PC-9 (cell line): ENCODE results near the gene MBNL2. TPM values are rescaled to one million over a fixed set of nuclear protein-coding genes. Genes with fewer than 3 reads are reported as not detected.

Source experiments
- BruUV-seq: library from RNA; stranded (reverse); fragments of 400-500 nt; replicated peaks from 2 replicates; lab custom pipeline; 2021; lab: Mats Ljungman, UMichigan
- CTCF ChIA-PET: fragments of 300-600 bp; sonication (Branson Sonifier 250); formaldehyde crosslinking; loops from one replicate; lab custom pipeline; 2022; ENCODE audit warnings: antibody characterized with exemption; lab: Charles Lee
- POLR2A ChIA-PET: fragments of 300-600 bp; sonication (Branson Sonifier 250); formaldehyde crosslinking; loops from one replicate; lab custom pipeline; 2022; ENCODE audit warnings: antibody characterized with exemption; ENCODE audit not compliant: unreplicated experiment; lab: Charles Lee
- DNase-seq, 2 experiments: peaks; one replicate each; pipeline versions ENCODE4 v3.0.0 to v3.0.0-alpha.2; 2015 to 2022; ENCODE audit warnings: mixed read lengths in 1 of 2
- H2AFZ ChIP-seq: fragments of 200-600 bp; sonication (generic); 2 replicates; pipeline ENCODE4 v1.8.1; 2017; ENCODE audit warnings: antibody characterized with exemption
- H3F3A ChIP-seq: fragments of 200-600 bp; sonication (generic); 2 replicates; pipeline ENCODE4 v1.8.1; 2017; ENCODE audit warnings: antibody characterized with exemption, mild to moderate bottlenecking, low read depth; ENCODE audit not compliant: insufficient read depth
- H3K27ac ChIP-seq: fragments of 200-600 bp; sonication (generic); 2 replicates; pipeline ENCODE4 v1.6.1; 2016; ENCODE audit warnings: mixed run types
- H3K27me3 ChIP-seq: fragments of 200-600 bp; sonication (generic); 2 replicates; pipeline ENCODE4 v1.6.1; 2016; ENCODE audit warnings: low read depth, mixed run types; ENCODE audit not compliant: insufficient read depth
- H3K36me3 ChIP-seq: fragments of 200-600 bp; sonication (generic); 2 replicates; pipeline ENCODE4 v1.6.1; 2016; ENCODE audit warnings: low read depth, mixed run types
- H3K4me1 ChIP-seq: fragments of 200-600 bp; sonication (generic); replicated peaks from 2 replicates; pipeline ENCODE4 v1.6.1; 2016; ENCODE audit warnings: mixed run types; ENCODE audit not compliant: insufficient read depth
- H3K4me2 ChIP-seq: fragments of 200-600 bp; sonication (generic); 2 replicates; pipeline ENCODE4 v1.6.1; 2017; ENCODE audit warnings: mixed run types
- H3K4me3 ChIP-seq: fragments of 200-600 bp; sonication (generic); 2 replicates; pipeline ENCODE4 v1.6.1; 2016; ENCODE audit warnings: mixed run types
- H3K79me2 ChIP-seq: fragments of 200-600 bp; sonication (generic); 2 replicates; pipeline ENCODE4 v1.6.1; 2017; ENCODE audit warnings: low read depth, mixed run types
- H3K9me2 ChIP-seq: fragments of 200-600 bp; sonication (generic); 2 replicates; pipeline ENCODE4 v1.8.1; 2017; ENCODE audit warnings: mild to moderate bottlenecking; ENCODE audit not compliant: insufficient read depth
- H3K9me3 ChIP-seq: fragments of 200-600 bp; sonication (generic); 2 replicates; pipeline ENCODE4 v1.8.1; 2016; ENCODE audit warnings: low read depth; ENCODE audit not compliant: insufficient read depth
- H4K20me1 ChIP-seq: fragments of 200-600 bp; sonication (generic); 2 replicates; pipeline ENCODE4 v1.8.1; 2017; ENCODE audit not compliant: insufficient read depth
- EZH2 ChIP-seq: fragments of 200-600 bp; sonication (generic); IDR thresholded peaks from 2 replicates; pipeline ENCODE4 v1.8.0; 2017; ENCODE audit warnings: antibody characterized with exemption, low read depth
- intact Hi-C: fragments of 100-400 bp; cut with micrococcal nuclease; formaldehyde crosslinking; loops from one replicate; pipeline ENCODE4 v1.10.0; 2022; ENCODE audit not compliant: unreplicated experiment
- total RNA-seq: library from RNA; stranded (reverse); gene quantifications from 2 replicates; pipeline ENCODE4 v1.2.3, GENCODE V29; 2021
- TF ChIP-seq, protein P1 (sequence below): fragments of 200-600 bp; sonication (generic); conservative IDR thresholded peaks from 2 replicates; pipeline ENCODE4 v1.6.1; 2017; ENCODE audit warnings: mixed run types, antibody characterized with exemption, mild to moderate bottlenecking, moderate library complexity

The MBNL2 gene
- total RNA-seq, 1 experiment from 2014 or later = 91.3 TPM

DNA sequence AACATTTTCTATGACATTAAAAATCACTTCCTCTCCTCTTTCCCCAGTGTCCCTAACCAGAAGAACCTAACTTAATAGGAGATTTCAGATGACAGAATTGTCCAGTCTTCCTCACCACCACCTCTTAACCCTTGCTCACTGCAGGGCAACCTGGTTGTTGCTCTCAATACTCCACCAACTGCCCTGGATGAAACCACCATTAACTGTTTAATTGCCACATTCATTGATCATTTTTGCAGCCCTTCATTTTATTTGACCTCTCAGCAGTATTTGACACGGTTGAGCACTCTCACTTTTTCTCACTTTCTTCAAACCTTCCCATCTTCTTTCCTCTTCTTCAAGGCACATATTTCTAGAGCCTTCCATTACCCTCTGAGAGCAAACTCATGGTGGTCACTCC, 84.0 kb downstream of the MBNL2 start:
- no peak for DNase-seq
- TF ChIP-seq, protein P1, sequence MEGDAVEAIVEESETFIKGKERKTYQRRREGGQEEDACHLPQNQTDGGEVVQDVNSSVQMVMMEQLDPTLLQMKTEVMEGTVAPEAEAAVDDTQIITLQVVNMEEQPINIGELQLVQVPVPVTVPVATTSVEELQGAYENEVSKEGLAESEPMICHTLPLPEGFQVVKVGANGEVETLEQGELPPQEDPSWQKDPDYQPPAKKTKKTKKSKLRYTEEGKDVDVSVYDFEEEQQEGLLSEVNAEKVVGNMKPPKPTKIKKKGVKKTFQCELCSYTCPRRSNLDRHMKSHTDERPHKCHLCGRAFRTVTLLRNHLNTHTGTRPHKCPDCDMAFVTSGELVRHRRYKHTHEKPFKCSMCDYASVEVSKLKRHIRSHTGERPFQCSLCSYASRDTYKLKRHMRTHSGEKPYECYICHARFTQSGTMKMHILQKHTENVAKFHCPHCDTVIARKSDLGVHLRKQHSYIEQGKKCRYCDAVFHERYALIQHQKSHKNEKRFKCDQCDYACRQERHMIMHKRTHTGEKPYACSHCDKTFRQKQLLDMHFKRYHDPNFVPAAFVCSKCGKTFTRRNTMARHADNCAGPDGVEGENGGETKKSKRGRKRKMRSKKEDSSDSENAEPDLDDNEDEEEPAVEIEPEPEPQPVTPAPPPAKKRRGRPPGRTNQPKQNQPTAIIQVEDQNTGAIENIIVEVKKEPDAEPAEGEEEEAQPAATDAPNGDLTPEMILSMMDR = no peak
- no peak for TF ChIP-seq EZH2
- peaks cover 45% of the 10 kb centered on the region for H3K36me3 ChIP-seq
- no peak overlapping the region for H3K4me3 ChIP-seq
- H3K4me2 ChIP-seq = no peak overlapping the region
- BruUV-seq = no TSS peak
- POLR2A ChIA-PET = no interaction called here
- no peak overlapping the region for H3K27ac ChIP-seq
- H3K79me2 ChIP-seq = peaks cover 98% of the 10 kb centered on the region
- H3F3A ChIP-seq = peaks cover 48% of the 10 kb centered on the region
- H3K9me2 ChIP-seq = no peaks in the 10 kb centered on the region; the same call in 1 of the 2 replicates
- H2AFZ ChIP-seq = no peak overlapping the region
- H4K20me1 ChIP-seq = peaks cover 71% of the 10 kb centered on the region
- no peaks in the 10 kb centered on the region for H3K9me3 ChIP-seq
- intact Hi-C loops = no loop called here
- peaks cover 25% of the 10 kb centered on the region for H3K4me1 ChIP-seq
- H3K27me3 ChIP-seq = no peaks in the 10 kb centered on the region
- CTCF ChIA-PET = no interaction called here

DNA sequence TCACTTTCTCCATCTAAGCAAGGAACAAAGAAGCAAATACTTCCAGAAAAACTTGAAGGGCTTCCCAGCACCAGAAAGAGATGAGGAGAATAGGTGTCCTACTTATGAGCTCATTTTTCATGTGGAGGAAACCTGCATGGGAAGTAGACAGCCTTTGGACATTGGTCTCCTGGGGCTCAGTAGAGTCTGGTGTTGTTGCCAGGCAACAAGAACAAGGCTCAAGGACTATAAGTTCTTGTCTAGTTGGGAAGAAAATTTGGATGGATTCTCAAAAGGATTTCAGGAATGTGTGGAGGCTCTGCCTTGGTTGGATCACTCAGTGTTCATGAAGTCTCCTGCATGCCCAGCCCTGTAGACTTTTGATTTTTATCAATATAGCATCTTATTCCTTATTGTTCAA, 84.5 kb downstream of the MBNL2 start:
- CTCF ChIA-PET = no interaction called here

DNA sequence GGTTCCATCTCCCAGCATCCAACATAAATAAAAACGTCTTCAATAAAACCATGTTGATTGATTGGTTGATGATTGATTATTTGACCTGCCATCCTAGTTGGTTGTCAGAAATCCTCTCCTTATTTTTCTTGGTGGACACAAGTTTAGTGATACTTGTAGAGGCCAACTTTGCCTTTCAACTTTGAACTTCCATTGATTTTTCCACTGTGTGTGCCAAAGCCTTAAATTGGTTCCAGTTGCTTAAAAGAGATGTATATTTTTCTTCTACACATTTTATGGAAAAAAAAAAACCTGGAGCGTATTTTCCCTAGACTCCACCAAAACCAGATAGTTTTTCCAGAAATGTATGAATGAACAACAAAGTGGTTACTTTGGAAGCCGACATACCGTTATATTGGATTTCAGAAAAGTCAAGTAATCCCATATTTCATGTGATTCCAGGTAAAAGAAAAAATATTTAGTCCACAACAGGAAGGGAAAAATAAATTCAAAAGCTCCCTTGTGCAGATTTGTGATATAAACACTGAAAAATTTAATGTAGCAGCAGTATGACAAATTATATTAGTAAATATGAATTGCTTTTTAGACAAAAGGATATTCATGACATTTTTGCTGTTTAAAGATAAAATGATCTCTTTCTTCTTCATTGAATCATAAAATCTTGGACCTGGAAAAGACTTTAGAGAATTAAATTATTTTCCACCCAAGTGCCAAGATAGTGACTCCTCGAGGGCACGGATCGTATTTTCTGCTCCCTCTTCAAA, 85.2 kb downstream of the MBNL2 start:
- Histone ChIP-seq H3F3A (peaks cover 47% of the 10 kb centered on the region), H2AFZ (no peak overlapping the region), H4K20me1 (peaks cover 65% of the 10 kb centered on the region), H3K27me3 (no peaks in the 10 kb centered on the region), H3K27ac (no peak overlapping the region), H3K4me1 (peaks cover 14% of the 10 kb centered on the region; the same call in 1 of the 2 replicates), H3K9me2 (no peaks in the 10 kb centered on the region; the same call in 1 of the 2 replicates), H3K4me2 (no peak overlapping the region), H3K36me3 (peaks cover 51% of the 10 kb centered on the region), H3K4me3 (no peak overlapping the region), H3K9me3 (no peaks in the 10 kb centered on the region), H3K79me2 (peaks cover 98% of the 10 kb centered on the region)
- no peak for TF ChIP-seq EZH2
- TF ChIP-seq, protein P1 = no peak
- BruUV-seq = no TSS peak
- POLR2A ChIA-PET = interaction anchor here (0.8 kb wide), 1 partner anchor 8 kb away, joined by 5 read pairs; no protein-coding TSS in a partner anchor
- DNase-seq = no peak
- CTCF ChIA-PET = no interaction called here
- intact Hi-C loops = no loop called here

More for the DNA sequence above, 84.5 kb downstream of the MBNL2 start:
- no TSS peak for BruUV-seq
- Histone ChIP-seq H2AFZ (no peak overlapping the region), H3K36me3 (peaks cover 45% of the 10 kb centered on the region), H3K9me2 (no peaks in the 10 kb centered on the region; the same call in 1 of the 2 replicates), H3K9me3 (no peaks in the 10 kb centered on the region), H3K4me2 (no peak overlapping the region), H3K79me2 (peaks cover 98% of the 10 kb centered on the region), H3K27ac (no peak overlapping the region), H3K4me3 (no peak overlapping the region), H4K20me1 (peaks cover 66% of the 10 kb centered on the region), H3K4me1 (peaks cover 19% of the 10 kb centered on the region), H3F3A (peaks cover 49% of the 10 kb centered on the region), H3K27me3 (no peaks in the 10 kb centered on the region)
- no peak for DNase-seq
- TF ChIP-seq, protein P1 = no peak
- no peak for TF ChIP-seq EZH2
- POLR2A ChIA-PET = no interaction called here
- intact Hi-C loops = no loop called here
